ENCODE results near the gene RGS9.

GRCh38 chr17:65259281-65259680 lies 122.1 kb downstream of the RGS9 start:
- TF ChIP-seq HDGF (IDR thresholded peaks at IDR 0.05; ENCODE audit: borderline replicate concordance) (no peak), FOXK2 (IDR thresholded peaks at IDR 0.05) (no peak), TARDBP (IDR thresholded peaks at IDR 0.05) (no peak), NFRKB (IDR thresholded peaks at IDR 0.05) (no peak)

All from HEK293T (cell line).